Naive thymus-derived CD8-positive, alpha-beta T cell (primary cell): ENCODE data around the gene SLC25A41. TPM values are rescaled to one million over a fixed set of nuclear protein-coding genes. Genes with fewer than 3 reads are reported as not detected.
"Not testable (repeated sequence)": the region's sequence is repeated elsewhere in the genome, so short reads cannot be mapped to it uniquely, and the experiment has no call there.

Experiments
- ATAC-seq, 2 donors: fragments of 150-1000 bp; cut with Tn5 transposase in 1 of 2; sonication (Bioruptor Pico), chemical (Tn5 transposase) in 1 of 2; 1 replicate in 1 of 2; 2 replicates in 1 of 2; pipeline ENCODE4 v1.10.0; 2021; ENCODE audit warnings: mild to moderate bottlenecking in 2 of 2, moderate library complexity in 2 of 2
- POLR2A ChIA-PET: fragments of 350-600 bp; sonication (Branson Sonifier 250); formaldehyde crosslinking; loops from one replicate; lab custom pipeline; 2021; ENCODE audit warnings: antibody characterized with exemption; lab: Charles Lee
- DNase-seq, 10 donors: peaks; one replicate each; pipeline versions ENCODE4 v3.0.0 to v3.0.0-alpha.2; 2020 to 2022
- H3K27ac Mint-ChIP-seq, 10 donors: one replicate each; pipeline ENCODE4 v1.8.0; 2020 to 2022; ENCODE audit warnings: mild to moderate bottlenecking in 10 of 10, mixed read lengths in 10 of 10, moderate library complexity in 4 of 10, inconsistent platforms in 1 of 10
- H3K27me3 Mint-ChIP-seq, 5 donors: one replicate each; pipeline ENCODE4 v1.8.0; 2021 to 2022; ENCODE audit warnings: mixed read lengths in 5 of 5
- H3K36me3 Mint-ChIP-seq, 3 donors: one replicate each; pipeline ENCODE4 v1.8.0; 2020 to 2022; ENCODE audit warnings: mixed read lengths in 3 of 3, mild to moderate bottlenecking in 2 of 3, inconsistent platforms in 1 of 3
- H3K4me1 Mint-ChIP-seq, 4 donors: one replicate each; pipeline ENCODE4 v1.8.0; 2021 to 2022; ENCODE audit warnings: mixed read lengths in 4 of 4
- H3K4me3 Mint-ChIP-seq, 10 donors: one replicate each; pipeline ENCODE4 v1.8.0; 2020 to 2022; ENCODE audit warnings: mild to moderate bottlenecking in 10 of 10, mixed read lengths in 10 of 10, moderate library complexity in 6 of 10, inconsistent platforms in 1 of 10
- H3K9me3 Mint-ChIP-seq, 9 donors: one replicate each; pipeline ENCODE4 v1.8.0; 2020 to 2022; ENCODE audit warnings: mixed read lengths in 9 of 9, mild to moderate bottlenecking in 3 of 9, inconsistent platforms in 1 of 9, moderate library complexity in 1 of 9
- polyA plus RNA-seq, 3 donors: library from polyadenylated mRNA; unstranded; fragments of 300-500 nt; fragmentation: Illumina TruSeq; gene quantifications; one replicate each; pipeline ENCODE4 v1.2.3, GENCODE V29; 2021
- total RNA-seq, 8 experiments: library from RNA in 2 of 8; stranded (reverse) in 2 of 8; gene quantifications; one replicate each; pipeline ENCODE4 v1.2.3 and lab custom pipeline; 2021 to 2026

SLC25A41 gene
- total and polyA plus RNA-seq, 5 experiments from 2014 or later: 0.38 to 0.96 (median 0.62) TPM; not detected in 2

DNA sequence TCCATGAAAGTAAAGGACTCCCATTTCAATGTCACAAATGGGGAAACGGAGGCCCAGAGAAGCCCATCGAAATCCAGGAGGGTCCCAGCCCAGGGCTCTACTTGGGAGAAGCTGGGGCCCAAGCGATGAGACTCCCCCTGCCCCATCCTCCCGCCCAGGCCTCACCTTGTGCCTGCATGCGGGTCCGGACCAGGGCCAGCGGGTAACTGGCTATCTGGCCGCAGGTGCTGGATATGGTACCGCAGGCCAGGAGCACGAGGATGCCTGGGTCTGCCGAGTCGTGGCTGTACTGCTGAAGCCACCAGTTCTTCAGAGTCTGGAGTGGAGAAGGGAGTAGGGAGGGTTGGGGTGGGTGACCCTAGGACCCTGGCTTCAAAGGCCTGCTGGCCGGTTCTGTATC is 10.4 kb upstream of the SLC25A41 start:
- Mint-ChIP-seq H3K36me3 (peaks cover 6 to 14% (median 8%) of the 10 kb centered on the region in 3 donors), H3K27me3 (no peaks in the 10 kb centered on the region), H3K9me3 (no peaks in the 10 kb centered on the region), H3K4me3 (no peak overlapping the region), H3K27ac (peak overlapping the region in 2 of 10 donors; percentile 70 to 83), H3K4me1 (peaks cover 0 to 2% (median 0%) of the 10 kb centered on the region in 4 donors)
- ATAC-seq (no peak), DNase-seq (no peak)
- POLR2A ChIA-PET: no interaction called here

GRCh38 chr19:6442087-6442688 is 8.6 kb upstream of the SLC25A41 start:
- Mint-ChIP-seq H3K9me3 (no peaks in the 10 kb centered on the region), H3K4me3 (no peak overlapping the region), H3K27ac (no peak overlapping the region), H3K4me1 (peaks cover 0 to 2% (median 0%) of the 10 kb centered on the region in 4 donors), H3K27me3 (no peaks in the 10 kb centered on the region), H3K36me3 (peaks cover 6 to 14% (median 8%) of the 10 kb centered on the region in 3 donors)
- ATAC-seq (no peak), DNase-seq (no peak)
- POLR2A ChIA-PET: no interaction called here

DNA sequence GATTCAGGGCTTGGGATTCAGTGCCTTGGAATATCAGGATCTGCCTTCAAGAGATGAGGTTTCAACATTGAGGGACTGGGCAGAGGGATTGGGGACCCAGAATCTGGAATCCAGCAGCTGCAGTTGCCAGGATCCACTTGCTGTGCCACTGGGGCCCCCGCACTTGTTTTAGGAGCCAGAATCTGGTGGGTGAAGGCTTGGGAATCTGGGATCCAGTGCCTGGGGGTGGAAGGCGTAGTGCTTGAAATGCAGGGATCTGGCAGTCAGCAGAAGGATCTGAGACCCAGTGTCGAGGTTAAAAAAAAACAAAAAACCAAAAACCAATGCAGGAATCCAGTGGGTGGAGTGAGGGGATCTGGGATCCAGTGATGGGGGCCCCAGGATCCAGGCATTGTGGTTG is 7.3 kb upstream of the SLC25A41 start:
- ATAC-seq (no peak), DNase-seq (no peak)
- H3K9me3 Mint-ChIP-seq: no peaks in the 10 kb centered on the region
- peak overlapping the region in 4 of 10 donors; percentile 10 to 85 (median 66) for H3K27ac Mint-ChIP-seq
- POLR2A ChIA-PET: no interaction called here
- peaks cover 0 to 7% (median 0%) of the 10 kb centered on the region in 3 donors for H3K36me3 Mint-ChIP-seq
- no peak overlapping the region for H3K4me3 Mint-ChIP-seq
- H3K27me3 Mint-ChIP-seq: no peaks in the 10 kb centered on the region
- peaks cover 0 to 2% (median 0%) of the 10 kb centered on the region in 4 donors for H3K4me1 Mint-ChIP-seq

GRCh38 chr19:6439743-6440142 is 6.2 kb upstream of the SLC25A41 start:
- Mint-ChIP-seq H3K27ac (peak overlapping the region in 1 of 10 donors; percentile 9), H3K36me3 (no peaks in the 10 kb centered on the region), H3K9me3 (no peaks in the 10 kb centered on the region), H3K4me3 (no peak overlapping the region), H3K27me3 (no peaks in the 10 kb centered on the region), H3K4me1 (peaks cover 0 to 2% (median 0%) of the 10 kb centered on the region in 4 donors)
- ATAC-seq (no peak), DNase-seq (no peak)
- POLR2A ChIA-PET: no interaction called here

- H3K4me3 Mint-ChIP-seq: no peak overlapping the region
- H3K27ac Mint-ChIP-seq: no peak overlapping the region
- no peak for ATAC-seq
- DNase-seq: no peak
- no peaks in the 10 kb centered on the region for H3K36me3 Mint-ChIP-seq
- POLR2A ChIA-PET: no interaction called here
- H3K27me3 Mint-ChIP-seq: no peaks in the 10 kb centered on the region
- peaks cover 2 to 14% (median 8%) of the 10 kb centered on the region in 4 donors for H3K4me1 Mint-ChIP-seq
- H3K9me3 Mint-ChIP-seq: no peaks in the 10 kb centered on the region
These were observed 398 bp downstream of the SLC25A41 start for GRCh38 chr19:6433165-6433564.

DNA sequence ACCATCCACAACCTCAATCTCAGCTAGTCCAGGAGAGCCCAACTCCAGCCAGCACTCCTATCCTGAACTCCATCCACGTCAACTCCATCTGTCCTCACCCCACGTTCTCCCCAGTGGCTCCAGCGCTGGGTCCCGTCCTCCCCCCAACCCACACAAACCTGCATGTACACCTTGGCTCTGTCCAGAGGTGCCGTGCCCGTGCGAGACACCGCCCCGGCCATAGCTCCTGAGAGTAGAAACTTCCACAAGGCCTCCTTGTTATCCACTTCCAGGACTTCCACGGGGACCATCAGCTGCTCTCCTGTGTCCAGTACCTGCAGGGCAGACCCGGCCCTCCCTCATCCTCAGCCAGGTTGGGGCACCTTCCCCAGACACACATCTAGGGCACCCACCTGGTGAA is 1.7 kb downstream of the SLC25A41 start:
- Mint-ChIP-seq H3K4me1 (peaks cover 2 to 14% (median 8%) of the 10 kb centered on the region in 4 donors), H3K9me3 (no peaks in the 10 kb centered on the region), H3K27me3 (no peaks in the 10 kb centered on the region), H3K36me3 (no peaks in the 10 kb centered on the region), H3K27ac (peak overlapping the region in 2 of 10 donors; percentile 47 to 87), H3K4me3 (peak overlapping the region in 2 of 10 donors; percentile 7 to 26)
- DNase-seq (no peak), ATAC-seq (no peak)
- POLR2A ChIA-PET: no interaction called here

DNA sequence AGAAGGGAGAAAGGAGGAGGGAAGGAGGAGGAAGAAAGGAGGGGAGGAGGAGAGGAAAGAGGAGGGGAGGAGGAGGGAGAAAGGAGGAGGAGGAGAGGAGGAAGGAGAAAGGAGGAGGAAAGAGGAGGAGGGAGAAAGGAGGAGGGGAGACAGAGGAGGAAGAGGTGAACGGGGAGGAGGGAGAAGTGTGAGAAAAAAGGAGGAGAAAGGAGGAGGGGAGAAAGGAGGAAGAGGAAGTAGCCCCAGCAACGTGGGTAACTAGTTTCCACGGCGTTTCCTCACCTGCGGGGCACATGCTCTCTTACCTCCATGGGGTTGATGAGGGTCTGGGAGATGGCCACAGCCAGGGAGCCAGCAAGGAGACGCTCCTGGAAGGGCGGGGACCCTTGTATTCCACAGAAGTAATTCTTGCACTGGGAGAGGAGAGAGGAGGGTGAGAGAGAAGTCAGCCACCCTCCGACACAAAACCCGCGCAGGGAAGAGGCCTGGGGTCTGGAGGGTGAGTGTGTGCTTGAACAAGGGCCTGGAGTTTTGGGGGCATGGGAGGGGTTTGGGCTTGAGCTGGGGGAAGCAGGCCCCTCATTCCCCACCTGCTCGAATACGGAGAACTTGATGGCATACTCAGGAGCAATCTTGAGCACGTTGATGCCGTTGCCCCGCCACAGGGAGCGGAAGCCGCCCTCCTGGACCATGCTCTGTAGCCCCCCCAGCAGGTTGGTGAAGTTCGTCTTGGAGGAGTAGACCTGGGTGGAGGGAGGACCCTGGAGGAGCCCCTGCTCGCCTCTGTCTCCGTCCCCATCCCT is 3.9 kb downstream of the SLC25A41 start:
- Mint-ChIP-seq H3K27me3 (no peaks in the 10 kb centered on the region), H3K4me1 (peaks cover 12 to 25% (median 17%) of the 10 kb centered on the region in 4 donors), H3K27ac (no peak overlapping the region), H3K9me3 (peaks cover 0 to 2% (median 0%) of the 10 kb centered on the region in 9 donors), H3K4me3 (peak overlapping the region in 8 of 10 donors; percentile 19 to 76 (median 56)), H3K36me3 (no peaks in the 10 kb centered on the region)
- ATAC-seq (no peak), DNase-seq (no peak)
- POLR2A ChIA-PET: no interaction called here

DNA sequence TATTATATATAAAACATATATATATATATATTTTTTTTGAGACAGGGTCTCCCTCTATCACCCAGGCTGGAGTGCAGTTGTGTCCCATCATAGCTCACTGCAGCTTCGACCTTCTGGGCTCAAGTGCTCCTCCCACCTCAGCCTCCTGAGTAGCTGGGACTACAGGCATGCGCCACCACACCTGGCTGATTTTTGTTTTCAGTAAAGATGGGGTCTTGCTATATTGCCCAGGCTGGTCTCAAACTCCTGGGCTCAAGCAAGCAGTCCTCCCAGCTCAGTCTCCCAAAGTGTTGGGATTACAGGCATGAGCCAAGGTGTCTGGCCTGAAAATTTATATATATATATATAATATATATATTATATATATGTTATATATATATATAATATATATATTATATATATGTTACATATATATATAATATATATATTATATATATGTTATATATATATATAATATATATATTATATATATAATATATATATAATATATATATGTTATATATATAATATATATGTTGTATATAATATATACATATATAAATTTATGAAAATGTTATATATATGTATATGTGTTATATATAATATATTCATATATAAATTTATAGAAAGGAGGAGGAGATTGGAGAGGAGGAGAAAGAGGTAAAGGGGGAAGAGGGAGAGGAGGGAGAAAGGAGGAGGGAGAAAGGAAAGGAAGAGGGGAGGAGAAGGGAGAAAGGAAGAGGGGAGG is 4.7 kb downstream of the SLC25A41 start:
- not testable (repeated sequence) for H3K27me3 Mint-ChIP-seq, ATAC-seq, H3K27ac Mint-ChIP-seq, H3K9me3 Mint-ChIP-seq, H3K36me3 Mint-ChIP-seq, DNase-seq
- Mint-ChIP-seq H3K4me1 (peaks cover 12 to 26% (median 17%) of the 10 kb centered on the region in 4 donors), H3K4me3 (peak overlapping the region in 1 of 10 donors; percentile 62)
- POLR2A ChIA-PET: interaction anchor here (1.6 kb wide), 1 partner anchor 9 kb away, joined by 6 read pairs; no protein-coding TSS in a partner anchor

- Mint-ChIP-seq H3K36me3 (peaks cover 0 to 2% (median 0%) of the 10 kb centered on the region in 3 donors), H3K4me3 (no peak overlapping the region), H3K27ac (no peak overlapping the region), H3K9me3 (peaks cover 0 to 2% (median 0%) of the 10 kb centered on the region in 9 donors), H3K27me3 (no peaks in the 10 kb centered on the region), H3K4me1 (peaks cover 18 to 43% (median 34%) of the 10 kb centered on the region in 4 donors)
- DNase-seq (no peak), ATAC-seq (no peak)
- POLR2A ChIA-PET: interaction anchor here (1.6 to 2.9 kb wide), 2 partner anchors 11 to 54 kb away, joined by 6 to 23 read pairs; partner anchors contain the start of gene DENND1C
These were observed 6.4 kb downstream of the SLC25A41 start for GRCh38 chr19:6427131-6427530.

GRCh38 chr19:6425732-6426620 is 7.6 kb downstream of the SLC25A41 start:
- POLR2A ChIA-PET: interaction anchor here (0.5 to 2.9 kb wide), 11 partner anchors 33 to 923 kb away, joined by 3 to 28 read pairs (median 6); partner anchors contain the start of genes ALKBH7, ARHGEF18, CLPP and DENND1C
- peak overlapping the region; percentile 89 to 97 (median 94) for H3K27ac Mint-ChIP-seq
- H3K9me3 Mint-ChIP-seq: peaks cover 0 to 2% (median 0%) of the 10 kb centered on the region in 9 donors
- H3K27me3 Mint-ChIP-seq: no peaks in the 10 kb centered on the region
- H3K4me3 Mint-ChIP-seq: peak overlapping the region; percentile 67 to 91 (median 81)
- ATAC-seq (no peak), DNase-seq (no peak)
- peaks cover 16 to 54% (median 42%) of the 10 kb centered on the region in 4 donors for H3K4me1 Mint-ChIP-seq
- peaks cover 0 to 12% (median 0%) of the 10 kb centered on the region in 3 donors for H3K36me3 Mint-ChIP-seq

DNA sequence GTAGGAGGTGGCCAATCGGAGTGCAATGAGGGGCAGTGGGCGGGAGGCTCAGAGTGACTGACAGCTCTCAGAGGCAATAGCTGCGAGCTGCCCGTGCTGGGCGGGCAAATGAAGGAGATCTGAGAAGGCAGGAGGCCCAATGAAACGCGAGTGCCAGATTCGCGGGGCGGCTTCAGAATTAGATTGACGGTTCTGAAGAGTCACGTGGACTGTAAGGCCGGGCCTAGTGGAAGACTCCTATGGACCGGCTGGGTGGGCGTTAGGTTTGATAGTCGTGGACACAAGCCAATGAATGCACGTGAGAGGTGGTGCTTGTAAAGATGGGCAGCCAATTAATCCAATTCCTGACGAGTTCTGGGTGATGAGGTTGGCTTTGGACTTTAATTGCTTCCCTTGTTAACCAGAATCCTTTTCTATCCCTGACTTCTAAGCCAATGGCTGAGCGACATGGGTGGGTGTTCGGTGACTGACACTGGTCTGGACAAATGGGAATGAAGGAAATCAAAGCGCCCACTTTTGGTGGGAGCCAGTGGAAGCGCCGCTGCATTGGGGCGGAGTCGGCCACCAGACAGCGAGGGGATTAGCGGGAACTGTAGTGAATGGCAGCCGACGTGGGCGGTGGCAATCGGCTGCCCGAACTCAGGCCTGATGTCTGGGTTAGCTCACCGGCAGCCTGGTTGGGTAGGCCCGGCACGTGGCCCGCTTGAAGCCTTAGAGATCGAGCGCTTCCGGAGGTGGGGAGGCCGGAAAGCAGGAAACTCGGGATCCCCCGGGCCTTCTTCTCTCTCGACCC is 8.4 kb downstream of the SLC25A41 start:
- Mint-ChIP-seq H3K27me3 (no peaks in the 10 kb centered on the region), H3K4me3 (peak overlapping the region; percentile 67 to 91 (median 81)), H3K36me3 (peaks cover 0 to 20% (median 0%) of the 10 kb centered on the region in 3 donors), H3K9me3 (peaks cover 0 to 2% (median 0%) of the 10 kb centered on the region in 9 donors), H3K27ac (peak overlapping the region; percentile 89 to 97 (median 94)), H3K4me1 (peaks cover 14 to 51% (median 44%) of the 10 kb centered on the region in 4 donors)
- peak; percentile 84 to 85 for ATAC-seq
- DNase-seq: peak; percentile 95 to 100 (median 99)
- POLR2A ChIA-PET: interaction anchor here (0.5 to 2.9 kb wide), 17 partner anchors 9 to 923 kb away, joined by 3 to 28 read pairs (median 4); partner anchors contain the start of genes ALKBH7, ARHGEF18, CLPP and CRB3
